ENCODE measurements around the gene BSPRY. TPM values are rescaled to one million over a fixed set of nuclear protein-coding genes. Genes with fewer than 3 reads are reported as not detected.

BSPRY gene
- total and polyA plus RNA-seq, 2 of the 13 experiments (the other 11 are each of a cell fraction or from before 2014, with no cell fraction given) = 0.09 to 0.26 TPM

DNA sequence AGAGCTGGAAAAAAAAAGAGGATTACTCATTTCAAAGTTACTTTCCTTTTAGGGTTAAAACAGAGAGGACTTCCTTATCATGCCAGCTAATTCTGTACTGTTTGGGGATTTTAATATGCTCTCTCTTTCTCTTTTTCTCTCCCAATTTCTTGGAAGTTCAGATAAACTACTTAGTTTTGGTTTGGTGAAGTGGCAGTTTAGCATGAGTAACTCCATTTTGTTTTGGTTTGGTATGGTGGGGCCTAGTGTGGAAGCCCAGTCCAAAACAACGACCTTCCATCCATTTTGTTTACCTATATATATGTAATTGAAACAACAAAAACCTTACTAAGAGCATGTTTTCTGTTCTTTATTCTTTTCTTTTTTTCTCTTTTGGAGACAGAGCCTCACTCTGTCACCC is 3.7 kb upstream of the BSPRY start:
- Histone ChIP-seq H3K9me3 (ENCODE audit: low read length) (no peaks in the 10 kb centered on the region), H3K4me3 (replicated peaks in 1 of 3; ENCODE audit: insufficient read depth in 1 of 3, low read depth in 2 of 3, low read length in 3 of 3) (no peak overlapping the region), H3K9ac (ENCODE audit: insufficient read depth, low read depth, low read length) (no peak overlapping the region), H3K36me3 (replicated peaks in 1 of 2; ENCODE audit: control insufficient read depth in 1 of 2, insufficient read depth in 2 of 2, low read length in 2 of 2) (no peaks in the 10 kb centered on the region), H3K4me1 (ENCODE audit: insufficient read depth, low read length) (peaks cover 34% of the 10 kb centered on the region), H3K79me2 (ENCODE audit: insufficient read depth, low read length) (no peaks in the 10 kb centered on the region), H3K27me3 (ENCODE audit: control insufficient read depth in 1 of 2, insufficient read depth in 2 of 2, low read length in 2 of 2) (peaks cover 0 to 23% of the 10 kb centered on the region in 2 experiments; a peak in 3 of 5 replicates), H2AFZ (ENCODE audit: low read length) (no peak overlapping the region), H3K27ac (ENCODE audit: extremely low read length, insufficient read depth, low read length) (no peak overlapping the region), H4K20me1 (ENCODE audit: insufficient read depth, low read length) (no peaks in the 10 kb centered on the region), H3K4me2 (ENCODE audit: low read depth, low read length) (no peak overlapping the region)
- CTCF ChIA-PET (ENCODE audit: low intra/inter-chr PET ratio, low total read pairs) = interaction anchor here (1.5 kb wide), 1 partner anchor 61 kb away, joined by 4 read pairs; no protein-coding TSS in a partner anchor
- 3% methylated on average over 1 of the region's 1 CpG for WGBS (ENCODE audit: low lambda C conversion rate)
- TF ChIP-seq ZFP1 (CRISPR knock-in tag; IDR thresholded peaks at IDR 0.05) (no peak), MXD4 (CRISPR knock-in tag; IDR thresholded peaks at IDR 0.05) (no peak), STAT5B (CRISPR knock-in tag; IDR thresholded peaks at IDR 0.05) (no peak), HNRNPL (IDR thresholded peaks at IDR 0.05; ENCODE audit: low read depth, low read length) (no peak)
- TF ChIP-seq, protein P1, sequence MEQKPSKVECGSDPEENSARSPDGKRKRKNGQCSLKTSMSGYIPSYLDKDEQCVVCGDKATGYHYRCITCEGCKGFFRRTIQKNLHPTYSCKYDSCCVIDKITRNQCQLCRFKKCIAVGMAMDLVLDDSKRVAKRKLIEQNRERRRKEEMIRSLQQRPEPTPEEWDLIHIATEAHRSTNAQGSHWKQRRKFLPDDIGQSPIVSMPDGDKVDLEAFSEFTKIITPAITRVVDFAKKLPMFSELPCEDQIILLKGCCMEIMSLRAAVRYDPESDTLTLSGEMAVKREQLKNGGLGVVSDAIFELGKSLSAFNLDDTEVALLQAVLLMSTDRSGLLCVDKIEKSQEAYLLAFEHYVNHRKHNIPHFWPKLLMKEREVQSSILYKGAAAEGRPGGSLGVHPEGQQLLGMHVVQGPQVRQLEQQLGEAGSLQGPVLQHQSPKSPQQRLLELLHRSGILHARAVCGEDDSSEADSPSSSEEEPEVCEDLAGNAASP (CRISPR knock-in tag; IDR thresholded peaks at IDR 0.05; ENCODE audit: borderline replicate concordance) = no peak
- TF ChIP-seq, protein P2, sequence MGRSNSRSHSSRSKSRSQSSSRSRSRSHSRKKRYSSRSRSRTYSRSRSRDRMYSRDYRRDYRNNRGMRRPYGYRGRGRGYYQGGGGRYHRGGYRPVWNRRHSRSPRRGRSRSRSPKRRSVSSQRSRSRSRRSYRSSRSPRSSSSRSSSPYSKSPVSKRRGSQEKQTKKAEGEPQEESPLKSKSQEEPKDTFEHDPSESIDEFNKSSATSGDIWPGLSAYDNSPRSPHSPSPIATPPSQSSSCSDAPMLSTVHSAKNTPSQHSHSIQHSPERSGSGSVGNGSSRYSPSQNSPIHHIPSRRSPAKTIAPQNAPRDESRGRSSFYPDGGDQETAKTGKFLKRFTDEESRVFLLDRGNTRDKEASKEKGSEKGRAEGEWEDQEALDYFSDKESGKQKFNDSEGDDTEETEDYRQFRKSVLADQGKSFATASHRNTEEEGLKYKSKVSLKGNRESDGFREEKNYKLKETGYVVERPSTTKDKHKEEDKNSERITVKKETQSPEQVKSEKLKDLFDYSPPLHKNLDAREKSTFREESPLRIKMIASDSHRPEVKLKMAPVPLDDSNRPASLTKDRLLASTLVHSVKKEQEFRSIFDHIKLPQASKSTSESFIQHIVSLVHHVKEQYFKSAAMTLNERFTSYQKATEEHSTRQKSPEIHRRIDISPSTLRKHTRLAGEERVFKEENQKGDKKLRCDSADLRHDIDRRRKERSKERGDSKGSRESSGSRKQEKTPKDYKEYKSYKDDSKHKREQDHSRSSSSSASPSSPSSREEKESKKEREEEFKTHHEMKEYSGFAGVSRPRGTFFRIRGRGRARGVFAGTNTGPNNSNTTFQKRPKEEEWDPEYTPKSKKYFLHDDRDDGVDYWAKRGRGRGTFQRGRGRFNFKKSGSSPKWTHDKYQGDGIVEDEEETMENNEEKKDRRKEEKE (IDR thresholded peaks at IDR 0.05) = no peak
- ATAC-seq = no peak
- intact Hi-C loops (cut with micrococcal nuclease; ENCODE audit: unreplicated experiment) = loop anchor here (5.0 kb wide), 1 partner anchor 33 kb away; no protein-coding TSS in a partner anchor
- no TSS peak for BruUV-seq (replicated peaks)
- POLR2A ChIA-PET = no interaction called here
- DNase-seq (ENCODE audit: low spot score) = no peak
- in situ Hi-C loops (cut with HindIII; ENCODE audit: extremely low pct_ligation_motif_present, low pct_unique_long_range_greater_than_20kb) = no loop called here
- FAIRE-seq = no peak
